GM19351 (cell line): ENCODE measurements around the gene CERKL.
A peak's percentile ranks its signal among the peaks of the same experiment; 100 is the strongest.

ENCODE experiments used
- ATAC-seq: cut with Tn5 transposase; IDR thresholded peaks from one replicate; pipeline ENCODE4 v1.9.1; 2021; ENCODE audit warnings: mild to moderate bottlenecking, moderate library complexity; ENCODE audit not compliant: unreplicated experiment

The CERKL gene

DNA sequence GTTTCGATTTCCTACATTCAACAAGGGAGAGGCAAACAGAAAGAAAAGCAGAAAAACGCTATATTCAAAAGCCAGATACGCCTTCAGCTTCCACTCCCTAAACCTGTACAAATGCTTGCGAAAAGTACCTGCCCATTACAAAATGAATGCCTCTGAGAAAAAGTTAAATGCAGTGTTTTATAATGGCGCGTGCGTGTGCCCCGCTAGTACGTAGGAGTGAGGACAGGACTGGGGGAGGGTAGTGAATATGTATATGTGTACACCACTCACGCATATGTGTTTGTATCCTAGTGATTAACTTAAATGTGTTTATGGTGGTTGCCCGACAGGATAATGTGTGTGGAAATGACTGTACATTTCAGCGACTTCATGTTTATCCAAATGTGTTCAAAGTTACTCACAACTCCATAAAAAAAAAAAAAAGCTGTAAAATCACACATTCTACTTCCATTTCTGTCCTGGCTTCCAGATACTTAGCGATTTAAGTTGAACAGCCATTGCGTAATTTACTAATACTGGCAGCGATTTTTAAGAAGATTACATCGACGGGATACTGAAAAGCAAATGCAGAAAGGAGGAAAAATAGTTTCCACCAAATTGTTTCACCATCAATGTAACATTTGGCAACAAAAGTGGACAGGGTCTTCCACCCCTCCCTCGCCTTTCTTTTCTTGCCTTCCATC lies 22.1 kb upstream of the CERKL start:
- ATAC-seq: no peak

DNA sequence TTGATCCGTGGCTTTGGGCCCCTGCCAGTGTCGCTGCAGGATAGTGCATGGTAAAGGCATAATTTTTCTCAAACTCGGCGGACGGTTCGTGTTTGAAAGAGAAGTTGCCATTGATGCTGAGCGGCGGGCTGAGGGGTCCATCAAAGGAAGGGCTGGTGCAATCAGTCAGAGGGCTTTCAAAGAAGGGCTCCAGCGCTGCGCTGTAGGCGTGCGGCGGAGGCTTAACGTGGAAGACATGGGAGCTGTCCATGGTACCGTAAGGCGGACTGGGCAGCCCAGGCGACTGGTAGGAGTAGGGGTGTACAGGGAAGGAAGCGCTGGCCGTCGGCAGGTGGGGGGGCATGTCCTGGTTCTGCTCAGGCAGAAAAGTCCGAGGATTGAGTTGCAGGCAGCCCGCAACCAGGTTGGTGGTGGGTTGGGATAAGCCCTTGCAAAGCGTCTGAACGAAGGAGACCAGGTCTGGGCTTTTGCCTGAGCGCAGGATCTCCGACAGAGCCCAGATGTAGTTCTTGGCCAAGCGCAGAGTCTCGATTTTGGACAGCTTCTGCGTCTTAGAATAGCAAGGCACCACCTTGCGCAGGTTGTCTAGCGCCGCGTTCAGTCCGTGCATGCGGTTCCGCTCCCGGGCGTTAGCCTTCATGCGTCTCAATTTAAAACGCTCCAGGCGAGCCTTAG lies 21.1 kb upstream of the CERKL start:
- no peak for ATAC-seq

DNA sequence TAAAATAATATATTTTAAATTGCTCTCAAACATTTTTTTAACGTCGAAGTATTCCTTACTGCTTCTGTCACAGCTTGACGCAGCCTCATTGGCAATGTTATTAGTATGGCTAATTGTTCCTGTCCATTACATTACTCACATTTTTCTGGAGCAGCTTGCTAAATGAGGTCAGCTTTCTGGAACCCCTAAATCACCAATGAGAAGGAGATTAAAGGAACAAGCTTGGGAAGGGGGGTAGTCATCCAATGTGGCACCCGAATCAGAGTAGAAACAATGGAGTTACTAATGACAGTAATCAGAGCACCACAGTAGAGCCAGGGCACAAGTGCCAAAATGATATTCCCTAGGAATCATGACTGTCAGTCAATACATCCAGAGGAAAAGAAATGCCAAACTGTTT lies 18.3 kb upstream of the CERKL start:
- no peak for ATAC-seq

DNA sequence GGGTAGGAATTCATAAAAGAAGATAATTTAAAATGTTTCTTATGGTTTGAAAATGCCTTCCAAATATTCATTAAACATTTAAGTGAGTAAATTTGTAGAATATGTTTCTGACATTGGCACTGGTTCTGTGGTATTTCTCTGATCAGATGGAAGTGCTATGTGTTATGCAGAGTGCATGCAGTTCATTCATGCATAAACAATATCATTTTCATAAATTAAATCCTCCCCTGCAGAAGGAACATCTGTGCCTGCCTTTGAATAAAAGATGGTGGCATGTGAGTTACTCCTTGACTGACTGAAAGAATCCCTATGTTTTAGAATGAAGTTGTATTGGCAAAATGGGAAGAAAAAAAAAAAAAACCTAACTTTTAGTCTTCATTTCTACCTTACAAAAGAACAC lies 17.6 kb upstream of the CERKL start:
- ATAC-seq: no peak

DNA sequence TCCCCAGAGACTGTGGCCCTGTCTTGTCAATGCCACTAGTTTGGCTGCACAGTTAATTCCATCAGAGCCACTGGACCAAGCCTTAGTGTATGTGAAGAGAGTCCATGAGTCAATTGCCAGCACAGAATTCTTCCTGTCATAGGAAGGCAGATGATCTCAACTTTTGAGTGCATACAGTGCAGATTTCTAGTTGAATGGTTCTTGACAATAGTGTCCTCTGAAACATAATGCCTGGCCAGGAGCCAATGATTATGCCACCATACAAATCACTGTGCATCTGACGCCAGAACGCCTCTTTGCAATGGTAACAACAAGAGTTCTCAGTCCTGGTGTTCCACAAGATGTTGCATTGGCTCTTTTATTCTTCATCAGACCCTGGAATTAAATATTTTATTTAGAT lies 16.3 kb upstream of the CERKL start:
- peak; percentile 38 for ATAC-seq

DNA sequence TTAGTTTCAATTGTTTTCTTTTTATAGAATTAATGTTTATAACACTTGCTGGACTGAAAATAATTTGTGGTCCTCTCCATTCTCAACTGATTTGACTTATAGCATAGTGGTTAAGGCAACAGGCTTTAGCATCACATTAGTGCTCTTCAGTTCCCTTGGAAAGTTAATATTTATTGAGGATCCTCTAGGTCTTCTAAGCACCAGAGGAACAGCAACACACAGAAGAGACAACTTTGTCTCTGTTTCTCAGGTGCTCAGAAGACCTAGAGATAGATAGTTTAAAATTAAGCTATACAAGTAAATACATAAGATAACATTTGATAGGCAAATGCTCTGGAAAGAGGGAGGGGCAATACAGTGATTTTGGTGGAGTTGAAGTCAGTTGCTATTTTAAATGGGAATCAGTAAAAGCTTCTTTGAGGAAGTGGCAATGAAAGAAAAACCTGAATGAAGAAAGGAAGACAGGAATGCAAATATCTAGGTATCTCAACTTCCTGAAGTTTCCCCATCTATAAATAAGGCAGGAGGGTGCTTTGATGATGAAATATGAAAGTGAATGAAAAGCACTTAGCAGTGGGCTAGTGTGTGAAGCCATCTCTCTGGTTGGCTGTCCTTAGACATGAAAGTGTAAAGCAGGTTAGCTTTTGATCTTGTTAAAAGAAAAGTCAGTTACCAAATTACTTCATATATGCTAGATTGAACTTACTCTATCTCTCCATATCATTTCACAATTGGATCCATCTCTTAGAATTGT lies 15.5 kb upstream of the CERKL start:
- peak; percentile 89 for ATAC-seq

DNA sequence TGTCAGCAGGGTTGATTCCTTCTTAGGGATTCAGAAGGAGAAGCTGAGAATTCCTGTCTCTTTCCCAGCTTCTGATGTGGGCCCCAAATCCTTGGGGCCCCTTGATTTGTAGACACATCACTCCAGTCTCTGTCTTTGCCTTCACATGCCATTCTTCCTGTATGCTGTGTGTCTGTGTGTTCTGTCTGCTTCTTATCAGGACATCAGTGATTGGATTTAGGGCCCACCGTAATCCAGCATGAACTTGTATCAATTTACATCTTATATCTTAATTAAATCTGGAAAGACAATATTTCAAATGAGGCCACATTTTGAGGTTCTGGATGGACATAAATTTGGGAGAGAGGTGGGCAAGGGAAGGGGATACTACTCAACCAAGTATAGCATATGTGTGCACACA lies 13.7 kb upstream of the CERKL start:
- ATAC-seq: no peak

DNA sequence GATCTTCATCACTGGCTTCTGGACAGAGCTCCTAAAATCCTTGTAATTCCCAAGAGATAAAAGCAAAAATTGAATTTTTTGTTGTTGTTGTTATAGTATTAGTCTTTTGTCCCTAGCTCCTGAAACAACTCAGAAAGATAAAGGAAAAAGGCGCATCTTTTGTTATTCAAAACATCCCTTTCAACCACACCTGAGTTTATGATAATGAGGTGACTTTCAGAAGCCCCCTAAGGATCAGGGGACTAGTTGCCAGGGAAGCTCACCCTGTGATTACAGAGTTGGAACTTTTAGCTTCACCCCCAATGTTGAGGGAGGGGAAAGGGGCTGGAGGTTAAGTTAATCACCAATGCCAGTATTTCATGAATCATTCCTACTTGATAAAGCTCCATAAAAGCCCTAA lies 10.3 kb upstream of the CERKL start:
- ATAC-seq: no peak

DNA sequence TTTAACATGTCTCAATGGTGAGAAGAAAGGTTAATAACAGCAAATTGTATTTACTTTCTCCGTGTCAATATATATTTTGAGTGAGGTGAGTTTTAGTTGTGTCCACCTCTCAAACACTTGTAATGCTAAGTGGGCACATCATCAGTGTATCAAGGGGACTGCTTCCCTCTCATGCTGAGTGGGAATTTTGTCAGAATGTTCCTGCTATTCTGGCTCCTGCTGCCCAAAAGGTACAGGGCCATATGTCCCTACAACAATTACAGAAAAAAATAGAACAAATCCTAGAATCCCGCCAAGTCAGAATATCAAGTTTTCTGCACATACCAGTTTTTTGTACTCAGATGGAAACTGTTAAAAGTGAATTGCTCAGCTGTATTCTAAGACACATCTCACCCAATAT lies 5.4 kb upstream of the CERKL start:
- no peak for ATAC-seq

DNA sequence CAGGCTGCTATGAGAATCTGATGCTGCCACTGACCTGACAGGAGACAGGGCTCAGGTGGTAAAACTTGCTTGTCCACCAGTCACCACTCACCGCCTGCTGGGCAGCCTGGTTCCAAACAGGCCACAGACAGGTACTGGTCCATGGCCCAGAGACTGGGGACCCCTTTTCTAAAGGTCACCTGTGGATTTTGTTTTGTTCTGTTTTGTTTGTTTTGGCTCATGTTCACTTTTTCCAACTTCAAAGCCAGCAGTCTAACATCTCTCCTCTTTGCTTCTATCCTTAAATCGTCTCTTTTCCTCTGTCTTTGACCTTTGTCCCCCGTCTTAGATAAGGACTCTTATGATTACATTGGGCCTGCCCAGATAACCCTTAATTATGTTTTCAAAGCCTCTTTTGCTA lies 3.3 kb upstream of the CERKL start:
- no peak for ATAC-seq

DNA sequence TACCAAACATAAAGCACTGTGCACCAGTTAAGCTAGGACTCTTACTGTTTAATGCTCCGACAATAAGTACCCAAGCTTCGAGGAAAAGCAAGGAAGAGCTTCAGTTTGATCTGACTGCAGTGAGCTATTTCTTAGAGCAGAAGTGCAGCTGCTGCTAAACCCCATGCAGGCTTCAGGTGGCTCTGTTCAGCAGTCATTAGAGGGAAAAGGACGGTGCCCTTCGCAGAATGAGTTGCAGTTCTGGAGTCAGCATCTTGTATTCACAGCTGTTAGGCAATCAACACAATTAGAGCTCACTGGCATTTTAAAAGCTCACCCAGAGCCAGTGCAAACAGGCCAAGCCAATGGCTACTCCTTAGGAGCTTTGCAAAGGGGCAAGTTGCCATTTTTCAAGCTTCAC lies 1.5 kb upstream of the CERKL start:
- no peak for ATAC-seq

DNA sequence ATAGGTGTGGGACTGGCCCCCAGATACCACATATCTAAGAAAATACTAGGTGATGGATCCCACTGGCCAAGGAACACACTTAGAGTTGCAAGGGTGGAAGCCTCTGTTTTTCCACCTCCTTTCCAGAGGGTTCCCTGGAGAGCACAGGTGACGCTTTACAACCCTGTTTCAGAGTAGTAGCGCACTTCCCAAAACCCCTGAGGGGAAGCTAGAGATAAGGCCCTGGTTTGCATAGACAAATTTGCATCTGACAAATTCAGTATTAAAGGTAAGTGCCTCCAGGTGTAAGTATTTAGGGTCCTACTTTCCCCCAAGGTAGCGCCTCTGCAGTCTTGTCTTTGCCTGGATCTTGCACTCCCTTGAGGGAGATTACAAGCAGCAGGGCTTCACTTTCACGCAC lies 474 bp upstream of the CERKL start:
- no peak for ATAC-seq

DNA sequence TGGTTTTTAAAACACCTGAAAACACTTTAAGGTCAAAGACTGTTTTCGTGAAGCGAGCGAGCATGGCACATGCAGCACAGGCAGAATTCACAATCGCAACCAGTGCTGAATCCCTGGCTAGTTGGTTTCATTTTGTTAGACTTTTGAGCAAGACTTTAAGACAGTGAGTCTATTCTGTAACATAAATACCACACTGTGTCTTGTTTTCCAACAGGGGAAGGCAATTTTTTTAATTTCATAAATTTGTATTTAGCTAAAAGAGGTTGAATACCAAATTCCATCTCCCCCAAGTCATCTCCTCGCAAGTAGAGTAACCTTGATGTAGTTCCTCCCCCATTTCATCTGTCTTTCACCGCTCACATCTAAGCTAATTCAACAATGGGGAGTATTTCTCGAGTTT lies 1.4 kb downstream of the CERKL start:
- ATAC-seq: no peak

DNA sequence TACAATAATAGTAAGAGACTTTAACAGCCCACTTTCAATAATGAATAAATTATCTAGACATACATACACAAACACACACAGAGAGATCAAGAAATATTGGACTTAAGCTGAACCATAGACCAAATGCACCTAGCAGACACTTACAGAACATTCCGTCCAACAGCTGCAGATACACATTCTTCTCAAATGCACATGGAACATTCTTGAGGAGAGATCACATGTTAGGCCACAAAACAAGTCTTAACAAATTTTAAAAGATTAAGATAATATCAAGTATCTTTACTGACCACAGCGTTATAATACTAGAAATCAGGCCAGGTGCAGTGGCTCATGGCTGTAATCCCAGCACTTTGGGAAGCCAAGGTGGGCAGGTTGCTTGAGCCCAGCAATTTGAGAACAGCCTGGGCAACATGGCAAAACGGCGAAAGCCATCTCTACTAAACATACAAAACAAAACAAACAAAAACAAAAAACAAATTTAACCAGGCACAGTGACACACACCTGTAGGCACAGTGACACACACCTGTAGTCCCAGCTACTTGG lies 7.4 kb downstream of the CERKL start:
- ATAC-seq: no peak

DNA sequence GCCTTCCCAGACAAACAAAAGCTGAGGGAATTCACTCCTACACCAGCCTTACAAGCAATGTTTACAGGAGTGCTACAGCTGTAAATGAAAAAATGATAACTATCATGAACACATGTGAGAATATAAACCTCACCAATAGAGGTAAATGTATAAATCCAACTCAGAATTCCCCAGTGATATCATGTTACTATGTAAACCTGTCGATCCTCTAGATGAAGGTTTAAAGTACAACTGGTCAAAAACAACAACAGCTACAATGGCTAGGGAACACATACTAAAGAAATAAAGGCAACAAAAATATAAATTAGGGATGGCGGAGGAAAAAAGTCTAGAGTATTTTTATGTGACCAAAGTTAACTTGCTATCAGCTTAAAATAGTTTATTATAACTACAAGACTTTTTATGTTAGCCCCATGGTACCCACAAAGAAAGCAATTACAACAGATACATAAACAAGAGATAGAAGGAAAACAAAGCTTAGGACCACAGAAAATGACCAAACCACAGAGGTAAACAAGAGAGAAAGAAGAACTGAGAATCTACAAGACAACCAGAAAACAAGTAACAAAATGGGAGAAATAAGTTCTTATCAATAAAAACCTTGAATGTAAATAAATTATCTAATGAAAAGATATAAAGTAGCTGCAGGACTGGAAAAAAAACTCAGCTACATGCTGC lies 8.3 kb downstream of the CERKL start:
- ATAC-seq: peak; percentile 59

DNA sequence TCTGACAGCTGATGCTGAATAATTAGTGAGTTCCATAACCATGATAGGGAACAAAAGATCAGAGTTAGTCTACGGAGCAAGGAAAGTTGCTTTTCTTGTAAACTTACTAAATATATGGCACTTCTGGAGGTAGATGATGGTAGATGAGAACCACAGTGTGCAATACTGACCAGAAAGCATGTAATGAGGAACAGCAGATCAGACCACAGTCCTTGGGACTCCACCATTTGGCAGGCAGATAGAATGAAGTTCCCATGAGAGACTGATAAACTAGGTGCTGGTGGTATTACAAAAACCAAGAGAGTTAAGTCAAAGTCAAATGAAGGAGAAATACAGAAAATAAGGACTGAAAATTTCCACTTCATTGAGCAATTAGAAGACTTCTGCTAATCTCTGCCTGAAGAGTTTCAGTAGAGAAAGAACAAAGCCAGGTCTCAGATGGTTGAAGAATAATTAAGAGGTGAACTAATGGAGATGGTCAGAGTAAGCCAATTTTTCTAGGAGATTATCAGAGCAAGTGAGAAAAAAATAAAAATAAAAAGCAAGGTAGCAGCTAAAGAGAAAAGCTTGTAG lies 10.4 kb downstream of the CERKL start:
- no peak for ATAC-seq

DNA sequence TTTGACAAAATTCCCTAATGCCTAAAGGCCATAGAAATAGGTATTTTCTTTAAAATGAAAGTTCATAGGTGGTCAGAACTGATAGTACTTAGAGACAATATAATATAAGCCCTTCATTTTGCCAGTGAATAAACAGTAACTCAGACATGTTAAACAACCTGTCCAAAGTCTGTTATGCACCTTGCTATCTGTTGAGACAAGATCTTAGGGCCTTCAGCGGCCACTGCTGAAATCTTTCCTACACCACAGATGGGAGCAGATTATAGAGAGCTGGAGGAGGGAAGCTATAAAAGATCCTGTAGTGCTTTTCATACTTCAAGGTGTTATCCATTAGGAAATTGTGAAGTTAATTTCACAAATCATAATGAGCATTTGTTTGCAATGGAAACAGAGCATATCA lies 13.8 kb downstream of the CERKL start:
- no peak for ATAC-seq

DNA sequence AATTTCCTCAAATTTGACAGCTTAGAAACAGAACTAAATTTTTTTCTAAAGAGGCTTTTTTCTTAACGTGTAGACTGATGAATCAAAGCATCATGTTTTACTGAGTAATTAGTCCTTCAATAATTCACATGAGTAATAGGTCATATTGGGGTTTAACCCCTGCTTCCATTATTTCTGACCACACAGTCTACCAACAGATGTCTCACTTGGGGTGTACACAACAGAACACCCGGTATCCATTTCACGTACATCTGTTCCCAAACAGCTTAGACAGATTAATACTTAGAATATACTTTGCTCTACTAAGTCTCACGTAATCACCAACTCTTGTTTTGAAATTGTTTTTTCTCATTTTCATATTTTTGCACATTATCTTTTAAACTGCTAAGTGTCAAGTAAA lies 14.8 kb downstream of the CERKL start:
- no peak for ATAC-seq

DNA sequence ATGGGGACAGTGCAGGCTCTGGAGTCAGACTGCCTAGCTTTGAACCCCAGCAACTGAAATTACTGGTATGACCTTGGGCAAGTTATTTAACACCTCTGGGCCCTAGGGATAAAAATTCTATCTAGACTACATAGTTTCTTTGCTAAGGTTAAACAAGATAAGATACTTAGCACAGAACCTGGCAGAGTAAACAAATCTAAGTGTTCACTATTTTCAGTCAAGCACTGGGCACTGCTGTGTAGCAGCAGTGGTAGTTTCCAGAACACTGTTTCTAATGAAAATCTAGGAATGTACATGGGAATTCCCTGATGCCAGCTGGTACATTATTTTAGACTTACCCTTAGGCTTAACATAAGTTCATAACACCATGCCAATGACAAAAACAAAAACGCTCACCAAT lies 17.2 kb downstream of the CERKL start:
- ATAC-seq: no peak

DNA sequence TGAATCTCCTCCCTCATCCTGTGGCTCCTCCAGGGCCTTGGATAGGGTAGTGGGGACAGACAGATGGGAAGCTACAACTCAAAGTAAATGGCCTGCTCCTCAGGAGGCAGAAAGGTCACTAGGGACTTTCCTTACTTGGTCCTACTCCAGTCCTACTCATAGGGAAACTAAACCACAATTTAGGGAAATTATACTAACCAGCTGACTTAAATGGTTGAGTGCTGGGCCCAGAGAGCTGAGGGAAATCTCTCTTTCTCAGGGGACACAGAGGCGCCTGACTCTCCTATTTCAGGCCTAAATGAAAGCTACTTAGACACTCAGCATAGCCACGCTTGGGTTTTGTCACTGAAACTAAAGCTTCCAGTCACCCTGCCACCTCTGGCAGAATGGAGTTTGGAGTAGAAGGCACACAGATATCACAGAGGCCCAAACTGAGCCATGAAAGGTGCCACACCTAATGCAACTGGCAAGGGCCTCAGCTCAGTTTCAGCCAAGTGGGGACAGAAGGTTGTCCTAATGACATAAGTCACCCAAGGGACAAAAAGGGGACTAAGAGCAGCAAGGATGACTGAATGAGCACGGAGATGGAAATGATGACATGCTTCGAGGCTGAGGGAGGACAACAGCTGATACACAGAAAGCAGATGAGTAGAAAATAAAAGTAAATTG lies 24.0 kb downstream of the CERKL start:
- peak; percentile 74 for ATAC-seq
